GM12874 (cell line): ENCODE data around the gene TRAPPC10.

Experiments used
- TF ChIP-seq, protein P1 (sequence below): IDR thresholded peaks from 2 replicates; pipeline ENCODE4 v1.5.1; 2011; ENCODE audit warnings: low read depth, mild to moderate bottlenecking, control low read depth, low read length, moderate library complexity; ENCODE audit not compliant: insufficient read depth

TRAPPC10 gene

DNA sequence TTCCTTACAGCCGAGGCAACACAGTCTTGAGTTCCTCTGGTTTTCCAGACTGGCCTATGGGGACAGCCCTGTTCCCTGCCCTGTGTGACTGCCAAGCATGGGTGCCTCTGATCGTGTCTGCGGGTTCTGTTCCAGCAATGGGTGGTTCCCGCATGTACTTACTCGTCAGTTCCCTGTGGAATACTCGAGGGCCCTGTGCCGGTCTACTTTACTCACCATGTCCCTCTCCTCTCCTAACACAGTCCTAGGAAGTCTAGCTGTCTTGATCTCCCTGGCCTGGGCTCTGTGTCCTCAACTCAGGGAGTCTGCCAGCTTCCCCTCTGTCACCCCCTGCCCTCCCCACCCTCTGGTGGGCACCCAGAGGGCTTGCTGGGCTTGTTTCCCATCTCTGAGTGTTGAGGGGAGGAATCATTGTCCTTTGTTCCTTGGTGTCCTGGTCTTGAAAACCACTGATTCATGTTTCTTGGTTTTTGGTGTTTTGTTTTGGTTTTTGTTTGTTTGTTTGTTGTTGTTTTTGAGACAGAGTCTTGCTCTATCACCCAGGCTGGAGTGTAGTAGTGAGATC, 36.0 kb downstream of the TRAPPC10 start:
- TF ChIP-seq, protein P1, sequence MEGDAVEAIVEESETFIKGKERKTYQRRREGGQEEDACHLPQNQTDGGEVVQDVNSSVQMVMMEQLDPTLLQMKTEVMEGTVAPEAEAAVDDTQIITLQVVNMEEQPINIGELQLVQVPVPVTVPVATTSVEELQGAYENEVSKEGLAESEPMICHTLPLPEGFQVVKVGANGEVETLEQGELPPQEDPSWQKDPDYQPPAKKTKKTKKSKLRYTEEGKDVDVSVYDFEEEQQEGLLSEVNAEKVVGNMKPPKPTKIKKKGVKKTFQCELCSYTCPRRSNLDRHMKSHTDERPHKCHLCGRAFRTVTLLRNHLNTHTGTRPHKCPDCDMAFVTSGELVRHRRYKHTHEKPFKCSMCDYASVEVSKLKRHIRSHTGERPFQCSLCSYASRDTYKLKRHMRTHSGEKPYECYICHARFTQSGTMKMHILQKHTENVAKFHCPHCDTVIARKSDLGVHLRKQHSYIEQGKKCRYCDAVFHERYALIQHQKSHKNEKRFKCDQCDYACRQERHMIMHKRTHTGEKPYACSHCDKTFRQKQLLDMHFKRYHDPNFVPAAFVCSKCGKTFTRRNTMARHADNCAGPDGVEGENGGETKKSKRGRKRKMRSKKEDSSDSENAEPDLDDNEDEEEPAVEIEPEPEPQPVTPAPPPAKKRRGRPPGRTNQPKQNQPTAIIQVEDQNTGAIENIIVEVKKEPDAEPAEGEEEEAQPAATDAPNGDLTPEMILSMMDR: no peak

DNA sequence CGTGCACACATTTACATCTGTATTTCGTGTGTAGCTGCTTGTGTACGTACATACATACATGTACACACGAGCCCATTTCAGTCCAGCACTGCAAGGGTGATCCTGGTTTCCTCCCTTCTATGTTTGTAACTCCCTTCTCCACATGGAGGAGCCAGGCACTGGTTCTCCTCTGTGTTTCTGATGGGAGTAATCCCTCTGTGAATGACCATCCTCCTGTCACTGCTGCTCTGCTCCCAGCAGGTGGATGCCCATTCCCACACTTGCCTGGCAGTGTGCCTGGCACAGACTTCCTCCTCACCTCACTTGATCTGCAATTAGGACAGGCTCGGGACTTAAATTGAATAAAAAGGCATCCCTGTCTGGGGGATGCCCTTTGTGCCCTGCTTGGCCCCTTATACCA, 37.1 kb downstream of the TRAPPC10 start:
- TF ChIP-seq, protein P1: no peak

DNA sequence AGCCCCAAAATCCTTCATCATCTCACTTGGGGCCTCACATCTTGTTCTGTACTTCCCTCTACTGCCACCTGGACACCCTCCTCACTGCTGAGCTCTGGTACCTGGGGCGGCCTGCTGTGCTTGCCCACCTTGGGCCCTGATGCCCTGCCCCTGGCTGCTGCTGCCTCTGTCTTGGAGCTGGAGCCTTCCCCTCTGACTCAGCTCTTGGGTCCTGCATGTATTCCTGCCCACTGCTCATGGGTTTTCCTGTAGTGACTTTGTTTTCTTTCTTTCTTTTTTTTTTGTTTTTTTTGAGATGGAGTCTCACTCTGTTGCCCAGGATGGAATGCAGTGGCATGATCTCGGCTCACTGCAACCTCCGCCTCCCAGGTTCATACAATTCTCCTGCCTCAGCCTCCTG, 37.5 kb downstream of the TRAPPC10 start:
- TF ChIP-seq, protein P1: no peak

GRCh38 chr21:44050276-44050675, 38.2 kb downstream of the TRAPPC10 start:
- TF ChIP-seq, protein P1: no peak

- TF ChIP-seq, protein P1: no peak
These were observed 39.4 kb downstream of the TRAPPC10 start for GRCh38 chr21:44051462-44051941.

- TF ChIP-seq, protein P1: no peak
These were observed 40.1 kb downstream of the TRAPPC10 start for GRCh38 chr21:44052071-44052829.

- TF ChIP-seq, protein P1: no peak
These were observed 40.7 kb downstream of the TRAPPC10 start for GRCh38 chr21:44052830-44053226.
